AG04449 (cell line): ENCODE results near the gene NGF.

Experiments
- CTCF ChIA-PET: fragments of 350-600 bp; formaldehyde crosslinking; extraction: SDS; loops from one replicate; lab custom pipeline; 2021; ENCODE audit warnings: antibody characterized with exemption; lab: Yijun Ruan, JAX
- POLR2A ChIA-PET: fragments of 400-600, 350-600 bp; formaldehyde crosslinking; extraction: SDS; loops from one replicate; lab custom pipeline; 2020; ENCODE audit warnings: antibody characterized with exemption, inconsistent platforms; lab: Yijun Ruan, JAX
- DNase-seq: peaks from one replicate; pipeline ENCODE4 v3.0.0-alpha.2; 2010; ENCODE audit warnings: low read depth, low spot score
- H3K4me3 ChIP-seq: 2 replicates; pipeline ENCODE4 v1.5.1; 2011; ENCODE audit warnings: low read depth, mild to moderate bottlenecking, control low read depth, low read length
- TF ChIP-seq, protein P1 (sequence below): IDR thresholded peaks from one replicate; pipeline ENCODE4 v1.5.1; 2011; ENCODE audit warnings: mild to moderate bottlenecking, moderate library complexity, low read length, control low read depth, inconsistent platforms; ENCODE audit not compliant: insufficient read depth; ENCODE audit errors: missing control alignments

NGF gene

DNA sequence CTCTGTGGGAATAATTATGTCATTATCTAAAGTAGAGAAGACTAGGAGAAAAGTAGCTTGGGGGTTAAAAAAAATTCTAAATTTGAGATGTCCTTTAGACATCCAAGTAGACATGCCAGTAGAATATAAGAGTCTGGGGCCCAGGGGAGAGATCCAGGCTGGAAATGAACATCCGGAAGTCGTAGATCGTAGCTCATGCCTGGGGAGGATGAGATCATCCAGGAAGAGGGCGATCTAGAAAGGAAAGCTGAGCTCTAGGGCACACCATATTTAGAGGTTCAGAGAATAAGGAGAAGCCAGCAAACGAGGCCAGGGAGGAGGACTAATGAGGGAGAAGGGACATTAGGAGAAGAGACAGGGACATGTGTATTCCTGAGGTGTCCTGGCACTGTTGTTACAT lies 12.2 kb downstream of the NGF start:
- POLR2A ChIA-PET = interaction anchor here (0.7 to 1.4 kb wide), 3 partner anchors 11 to 80 kb away, joined by 3 to 4 read pairs (median 3); no protein-coding TSS in a partner anchor
- no peak overlapping the region for H3K4me3 ChIP-seq
- CTCF ChIA-PET = interaction anchor here (0.9 to 6.5 kb wide), 7 partner anchors 29 to 446 kb away, joined by 3 to 41 read pairs (median 4); no protein-coding TSS in a partner anchor
- no peak for DNase-seq
- TF ChIP-seq, protein P1, sequence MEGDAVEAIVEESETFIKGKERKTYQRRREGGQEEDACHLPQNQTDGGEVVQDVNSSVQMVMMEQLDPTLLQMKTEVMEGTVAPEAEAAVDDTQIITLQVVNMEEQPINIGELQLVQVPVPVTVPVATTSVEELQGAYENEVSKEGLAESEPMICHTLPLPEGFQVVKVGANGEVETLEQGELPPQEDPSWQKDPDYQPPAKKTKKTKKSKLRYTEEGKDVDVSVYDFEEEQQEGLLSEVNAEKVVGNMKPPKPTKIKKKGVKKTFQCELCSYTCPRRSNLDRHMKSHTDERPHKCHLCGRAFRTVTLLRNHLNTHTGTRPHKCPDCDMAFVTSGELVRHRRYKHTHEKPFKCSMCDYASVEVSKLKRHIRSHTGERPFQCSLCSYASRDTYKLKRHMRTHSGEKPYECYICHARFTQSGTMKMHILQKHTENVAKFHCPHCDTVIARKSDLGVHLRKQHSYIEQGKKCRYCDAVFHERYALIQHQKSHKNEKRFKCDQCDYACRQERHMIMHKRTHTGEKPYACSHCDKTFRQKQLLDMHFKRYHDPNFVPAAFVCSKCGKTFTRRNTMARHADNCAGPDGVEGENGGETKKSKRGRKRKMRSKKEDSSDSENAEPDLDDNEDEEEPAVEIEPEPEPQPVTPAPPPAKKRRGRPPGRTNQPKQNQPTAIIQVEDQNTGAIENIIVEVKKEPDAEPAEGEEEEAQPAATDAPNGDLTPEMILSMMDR = no peak

DNA sequence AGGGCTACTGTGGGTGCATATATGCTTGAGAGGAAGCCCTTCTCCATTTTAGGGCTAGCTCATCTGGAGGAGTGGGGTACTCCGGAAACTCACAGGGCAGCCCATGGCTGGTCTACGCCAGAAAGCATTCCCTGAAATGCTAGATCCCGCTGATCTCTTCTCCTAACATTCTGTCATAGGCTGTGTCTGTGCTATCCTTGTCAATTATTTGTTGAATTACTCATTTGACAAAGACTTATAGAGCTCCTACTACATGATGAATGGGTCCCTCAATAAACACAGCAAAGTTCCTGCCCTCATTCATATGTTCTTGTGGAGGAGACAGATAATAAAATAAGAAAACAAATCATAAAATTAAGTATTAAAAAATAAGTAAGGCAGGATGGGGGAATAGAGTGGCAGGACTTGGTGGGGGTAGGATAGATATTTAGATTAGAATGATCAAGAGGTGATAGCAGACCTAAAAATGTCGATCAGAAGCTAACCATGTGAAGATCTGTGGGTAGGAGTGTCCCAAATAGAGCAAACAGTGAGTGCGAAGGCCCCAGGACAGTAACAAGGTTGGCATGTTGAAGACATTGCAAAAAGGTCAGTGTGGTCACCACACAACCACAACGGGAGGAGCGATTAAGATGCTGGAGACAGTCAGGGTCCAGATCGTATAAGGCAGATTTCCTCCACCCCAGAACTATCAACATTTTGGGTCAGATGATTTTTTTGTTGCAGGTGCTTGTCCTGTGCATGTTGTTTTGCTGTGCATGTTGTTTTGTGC lies 13.2 kb downstream of the NGF start:
- TF ChIP-seq, protein P1 = no peak
- ChIA-PET POLR2A (interaction anchor here (0.6 to 1.7 kb wide), 4 partner anchors 22 to 171 kb away, joined by 3 to 7 read pairs (median 3); no protein-coding TSS in a partner anchor), CTCF (interaction anchor here (0.9 to 6.5 kb wide), 4 partner anchors 9 to 271 kb away, joined by 3 to 41 read pairs (median 16); no protein-coding TSS in a partner anchor)
- H3K4me3 ChIP-seq = no peak overlapping the region
- DNase-seq = no peak

DNA sequence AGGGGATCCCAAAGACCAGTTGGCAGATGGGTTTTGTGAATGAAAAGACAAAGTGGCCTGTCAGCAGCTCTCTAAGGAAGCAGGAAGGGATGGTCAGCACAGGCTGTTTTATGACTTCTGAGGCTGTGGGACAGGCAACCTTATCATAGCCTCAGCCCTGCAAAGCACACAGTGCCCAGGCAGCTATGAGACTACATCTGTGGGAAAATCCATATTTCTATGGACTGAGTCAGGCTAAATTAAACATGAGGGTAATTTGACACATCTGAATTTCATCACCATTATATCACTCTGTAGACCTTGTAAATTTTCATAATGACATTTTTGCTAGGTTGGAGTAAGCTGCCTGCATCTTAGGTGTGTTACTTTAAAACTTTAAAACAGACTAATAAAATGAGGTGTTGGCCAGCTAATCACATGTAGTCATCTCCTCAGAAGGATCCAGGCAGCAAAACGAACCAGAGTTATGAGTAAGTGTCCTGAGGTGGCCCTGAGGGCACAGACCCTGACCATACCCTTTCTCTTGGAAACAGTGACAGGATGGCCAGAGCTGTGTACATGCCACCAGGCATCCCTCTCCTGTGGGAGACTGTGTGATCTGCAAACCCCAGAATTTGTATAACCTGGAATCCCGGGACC lies 14.6 kb downstream of the NGF start:
- TF ChIP-seq, protein P1 = no peak
- POLR2A ChIA-PET = interaction anchor here (0.9 to 3.1 kb wide), 9 partner anchors 8 to 272 kb away, joined by 3 to 15 read pairs (median 4); no protein-coding TSS in a partner anchor
- CTCF ChIA-PET = interaction anchor here (1.1 to 6.5 kb wide), 5 partner anchors 14 to 273 kb away, joined by 3 to 41 read pairs (median 6); no protein-coding TSS in a partner anchor
- no peak for DNase-seq
- H3K4me3 ChIP-seq = no peak overlapping the region

DNA sequence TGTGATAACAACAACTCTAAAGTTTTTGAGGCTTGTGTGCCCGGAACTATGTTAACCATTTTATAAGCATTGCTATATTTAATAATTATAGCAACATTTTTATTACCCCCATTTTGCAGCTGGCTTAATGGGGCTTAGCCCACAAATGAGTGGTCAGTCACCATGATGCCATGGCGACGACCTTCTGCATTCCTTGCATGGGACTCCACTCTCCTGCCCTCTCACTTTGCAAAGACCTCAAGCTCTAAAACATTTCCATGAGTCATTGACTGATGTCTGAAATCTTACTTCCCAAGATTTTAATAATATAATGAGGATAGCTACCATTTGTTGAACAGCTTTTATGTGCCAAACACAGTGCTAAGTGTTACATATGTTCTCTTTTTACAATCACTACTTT lies 15.4 kb downstream of the NGF start:
- TF ChIP-seq, protein P1 = no peak

DNA sequence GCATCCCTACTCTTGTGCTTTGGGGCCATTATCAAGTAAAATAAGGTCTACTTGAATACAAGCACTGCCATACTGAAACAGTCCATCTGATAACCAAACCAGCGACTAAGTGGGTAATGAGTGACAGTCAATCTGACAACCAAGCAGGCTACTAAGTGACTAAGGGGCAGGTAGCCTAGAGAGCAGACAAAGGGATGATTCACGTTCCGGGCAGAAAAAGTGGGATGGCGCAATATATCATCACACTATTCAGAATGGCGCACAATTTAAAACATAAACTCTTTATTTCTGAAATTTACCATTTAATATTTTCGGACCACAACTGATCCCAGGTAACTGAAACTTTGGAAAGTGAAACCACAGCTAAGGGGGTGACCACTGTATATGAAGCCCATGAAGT lies 17.7 kb downstream of the NGF start:
- CTCF ChIA-PET = interaction anchor here (1.6 to 6.5 kb wide), 3 partner anchors 181 to 276 kb away, joined by 4 to 41 read pairs (median 24); no protein-coding TSS in a partner anchor
- no peak overlapping the region for H3K4me3 ChIP-seq
- POLR2A ChIA-PET = no interaction called here
- TF ChIP-seq, protein P1 = no peak
- no peak for DNase-seq

More for the DNA sequence above, 15.4 kb downstream of the NGF start:
- DNase-seq = no peak
- POLR2A ChIA-PET = interaction anchor here (0.9 to 3.1 kb wide), 8 partner anchors 8 to 273 kb away, joined by 3 to 15 read pairs (median 4); no protein-coding TSS in a partner anchor
- no peak overlapping the region for H3K4me3 ChIP-seq
- CTCF ChIA-PET = interaction anchor here (1.1 to 6.5 kb wide), 5 partner anchors 15 to 273 kb away, joined by 3 to 41 read pairs (median 6); no protein-coding TSS in a partner anchor
